H1 (cell line): ENCODE measurements around the gene CACNA1C. TPM values are rescaled to one million over a fixed set of nuclear protein-coding genes. Genes with fewer than 3 reads are reported as not detected.

ENCODE experiments used
- CTCF ChIA-PET: fragments of 300-600 bp; sonication (Branson Sonifier 250); formaldehyde crosslinking; loops from one replicate; lab custom pipeline; 2021; ENCODE audit not compliant: partially characterized antibody; lab: Charles Lee
- POLR2A ChIA-PET: fragments of 300-600 bp; sonication (Branson Sonifier 250); formaldehyde crosslinking; loops from one replicate; lab custom pipeline; 2021; ENCODE audit warnings: inconsistent platforms; ENCODE audit not compliant: partially characterized antibody; lab: Charles Lee
- DNase-seq, 2 experiments: peaks; one replicate each; pipeline versions ENCODE4 v3.0.0 to v3.0.0-alpha.2; 2010 to 2022; ENCODE audit warnings: low spot score in 2 of 2, low read depth in 1 of 2, mixed read lengths in 1 of 2
- FAIRE-seq: peaks from 2 replicates; lab custom pipeline; 2011; peaks lifted over from hg19 to GRCh38; lab: Jason Lieb, UNC
- H2AFZ ChIP-seq: 2 replicates; pipeline ENCODE4 v1.8.1; 2012; ENCODE audit warnings: low read length, inconsistent platforms
- H2AK5ac ChIP-seq: 2 replicates; pipeline ENCODE4 v1.6.1; 2013; ENCODE audit warnings: low read depth, low read length
- H2BK120ac ChIP-seq: replicated peaks from 2 replicates; pipeline ENCODE3; 2013; ENCODE audit warnings: low read depth, low read length, inconsistent platforms
- H2BK12ac ChIP-seq: 2 replicates; pipeline ENCODE4 v1.6.1; 2013; ENCODE audit warnings: low read depth, low read length
- H2BK15ac ChIP-seq: 2 replicates; pipeline ENCODE4 v1.6.1; 2013; ENCODE audit warnings: low read length
- H2BK20ac ChIP-seq: 2 replicates; pipeline ENCODE4 v1.6.1; 2013; ENCODE audit warnings: low read length
- H2BK5ac ChIP-seq: 2 replicates; pipeline ENCODE4 v1.6.1; 2013; ENCODE audit warnings: low read depth, low read length
- H3K14ac ChIP-seq: 2 replicates; pipeline ENCODE4 v1.6.1; 2013; ENCODE audit warnings: inconsistent platforms; ENCODE audit not compliant: insufficient read length
- H3K18ac ChIP-seq: 2 replicates; pipeline ENCODE4 v1.6.1; 2013; ENCODE audit warnings: low read length; ENCODE audit errors: extremely low read depth
- H3K23ac ChIP-seq: 2 replicates; pipeline ENCODE4 v1.6.1; 2013; ENCODE audit warnings: inconsistent platforms; ENCODE audit not compliant: insufficient read length
- H3K23me2 ChIP-seq: 2 replicates; pipeline ENCODE4 v1.6.1; 2013; ENCODE audit warnings: low read depth, low read length
- H3K27ac ChIP-seq: 2 replicates; pipeline ENCODE4 v1.6.1; 2011; ENCODE audit warnings: low read depth, low read length, inconsistent platforms
- H3K27me3 ChIP-seq, 4 experiments: replicated peaks in 1 of 4; 1 replicate in 1 of 4; 2 replicates in 3 of 4; pipeline versions ENCODE4 v1.6.1 to v1.8.1; 2011 to 2013; ENCODE audit warnings: low read length in 3 of 4, mild to moderate bottlenecking in 3 of 4, inconsistent platforms in 2 of 4, mixed read lengths in 2 of 4, moderate library complexity in 1 of 4; ENCODE audit not compliant: control insufficient read depth in 3 of 4, insufficient read depth in 3 of 4; ENCODE audit errors: extremely low read depth in 1 of 4
- H3K36me3 ChIP-seq, 4 experiments: 2 replicates each; pipeline versions ENCODE4 v1.6.1 to v1.8.1; 2011 to 2013; ENCODE audit warnings: mild to moderate bottlenecking in 4 of 4, low read length in 3 of 4, moderate library complexity in 2 of 4, control low read depth in 1 of 4, inconsistent platforms in 1 of 4; ENCODE audit not compliant: insufficient read depth in 4 of 4, control insufficient read depth in 2 of 4
- H3K4ac ChIP-seq: replicated peaks from 2 replicates; pipeline ENCODE3; 2013; ENCODE audit warnings: low read length, low read depth, mixed read lengths, inconsistent platforms; ENCODE audit not compliant: insufficient read length
- H3K4me1 ChIP-seq, 4 experiments: replicated peaks in 1 of 4; 1 replicate in 1 of 4; 2 replicates in 3 of 4; pipeline versions ENCODE4 v1.6.1 to v1.8.1; 2011 to 2013; ENCODE audit warnings: low read length in 3 of 4, inconsistent platforms in 2 of 4, mixed read lengths in 1 of 4; ENCODE audit not compliant: insufficient read depth in 4 of 4, control insufficient read depth in 3 of 4
- H3K4me2 ChIP-seq, 2 experiments: 2 replicates each; pipeline versions ENCODE4 v1.6.1 to v1.8.1; 2011 to 2013; ENCODE audit warnings: low read depth in 2 of 2, low read length in 2 of 2, control low read depth in 1 of 2, inconsistent platforms in 1 of 2, mild to moderate bottlenecking in 1 of 2; ENCODE audit not compliant: insufficient read depth in 1 of 2
- H3K4me3 ChIP-seq, 4 experiments: fragments of 200-600, 300-600 bp in 1 of 4; sonication (generic), shearing (Covaris generic), sonication (Bioruptor Twin) in 1 of 4; 2 replicates each; pipeline versions ENCODE4 v1.5.1 to v1.8.1; 2011 to 2016; ENCODE audit warnings: low read length in 4 of 4, low read depth in 3 of 4, control low read depth in 2 of 4, inconsistent platforms in 2 of 4, mild to moderate bottlenecking in 2 of 4, mixed read lengths in 1 of 4, moderate library complexity in 1 of 4; ENCODE audit not compliant: insufficient read depth in 2 of 4; ENCODE audit errors: extremely low read depth in 1 of 4
- H3K56ac ChIP-seq: replicated peaks from 2 replicates; pipeline ENCODE3; 2013; ENCODE audit warnings: low read depth, mild to moderate bottlenecking, mixed read lengths, low read length, inconsistent platforms; ENCODE audit not compliant: insufficient read length
- H3K79me1 ChIP-seq: 2 replicates; pipeline ENCODE4 v1.6.1; 2013; ENCODE audit warnings: low read depth, low read length, control low read depth
- H3K79me2 ChIP-seq, 2 experiments: 2 replicates each; pipeline versions ENCODE4 v1.6.1 to v1.8.1; 2012 to 2013; ENCODE audit warnings: low read length in 2 of 2, mild to moderate bottlenecking in 2 of 2, inconsistent platforms in 1 of 2; ENCODE audit not compliant: insufficient read depth in 2 of 2, control insufficient read depth in 1 of 2
- H3K9ac ChIP-seq, 4 experiments: replicated peaks in 1 of 4; 1 replicate in 1 of 4; 2 replicates in 3 of 4; pipeline versions ENCODE4 v1.6.1 to v1.8.1; 2011 to 2013; ENCODE audit warnings: low read depth in 3 of 4, low read length in 3 of 4, control low read depth in 2 of 4, mild to moderate bottlenecking in 2 of 4, moderate library complexity in 2 of 4, inconsistent platforms in 1 of 4; ENCODE audit errors: extremely low read depth in 1 of 4
- H3K9me3 ChIP-seq, 2 experiments: 2 replicates each; pipeline versions ENCODE4 v1.6.1 to v1.8.1; 2012 to 2013; ENCODE audit warnings: mild to moderate bottlenecking in 2 of 2, moderate library complexity in 2 of 2, control low read depth in 1 of 2, inconsistent platforms in 1 of 2, low read depth in 1 of 2, low read length in 1 of 2, mixed read lengths in 1 of 2; ENCODE audit not compliant: insufficient read depth in 2 of 2
- H4K20me1 ChIP-seq, 2 experiments: replicated peaks in 1 of 2; 2 replicates each; pipeline versions ENCODE3 to v1.8.1; 2011 to 2013; ENCODE audit warnings: inconsistent platforms in 2 of 2, low read length in 2 of 2, mild to moderate bottlenecking in 1 of 2; ENCODE audit not compliant: insufficient read depth in 2 of 2, control insufficient read depth in 1 of 2
- H4K5ac ChIP-seq: 2 replicates; pipeline ENCODE4 v1.6.1; 2013; ENCODE audit warnings: low read length, low read depth, mixed read lengths, inconsistent platforms; ENCODE audit not compliant: insufficient read length
- H4K8ac ChIP-seq: 2 replicates; pipeline ENCODE4 v1.8.0; 2013; ENCODE audit warnings: mild to moderate bottlenecking, moderate library complexity, low read length, inconsistent platforms; ENCODE audit not compliant: insufficient read depth; ENCODE audit errors: extremely low read depth
- H4K91ac ChIP-seq: replicated peaks from 2 replicates; pipeline ENCODE3; 2013; ENCODE audit warnings: low read length, mixed read lengths, inconsistent platforms; ENCODE audit not compliant: insufficient read length
- ASH2L ChIP-seq: fragments of 200-600, 300-600 bp; sonication (generic); IDR thresholded peaks from one replicate; pipeline ENCODE4 v1.7.1; 2017; ENCODE audit warnings: low read length
- BCL11A ChIP-seq, 2 experiments: IDR thresholded peaks; one replicate each; pipeline ENCODE4 v1.6.1; 2011; ENCODE audit warnings: low read depth in 2 of 2, low read length in 2 of 2, mild to moderate bottlenecking in 2 of 2
- CBX5 ChIP-seq: fragments of 300-800, 300-1000 bp; sonication (generic); IDR thresholded peaks from 2 replicates; pipeline ENCODE4 v1.7.1; 2016; ENCODE audit warnings: antibody characterized with exemption, low read length, low read depth
- CHD2 ChIP-seq: IDR thresholded peaks from 2 replicates; pipeline ENCODE4 v1.6.1; 2012; ENCODE audit warnings: low read length, improper control_type of control experiment
- CTBP2 ChIP-seq: IDR thresholded peaks from 2 replicates; pipeline ENCODE4 v1.7.0; 2011; ENCODE audit warnings: borderline replicate concordance, mild to moderate bottlenecking, moderate library complexity, mixed read lengths, low read length; ENCODE audit not compliant: insufficient read depth, insufficient read length
- FOSL1 ChIP-seq: IDR thresholded peaks from 2 replicates; pipeline ENCODE4 v1.6.1; 2011; ENCODE audit warnings: mild to moderate bottlenecking, low read depth, low read length, moderate library complexity; ENCODE audit not compliant: insufficient read depth
- GABPA ChIP-seq: IDR thresholded peaks from 2 replicates; pipeline ENCODE4 v1.6.1; 2011; ENCODE audit warnings: mild to moderate bottlenecking, low read length, moderate library complexity, borderline replicate concordance; ENCODE audit not compliant: insufficient read depth
- HDAC6 ChIP-seq: IDR thresholded peaks from one replicate; pipeline ENCODE4 v1.7.1; 2012; ENCODE audit warnings: low read depth, mild to moderate bottlenecking, inconsistent platforms, low read length, moderate library complexity
- POLR2A ChIP-seq, 2 experiments: IDR thresholded peaks; 1 replicate in 1 of 2; 2 replicates in 1 of 2; pipeline ENCODE4 v1.6.1; 2011; ENCODE audit warnings: low read depth in 2 of 2, low read length in 2 of 2, mild to moderate bottlenecking in 2 of 2; ENCODE audit errors: control extremely low read depth in 1 of 2
- SP2 ChIP-seq: IDR thresholded peaks from 2 replicates; pipeline ENCODE4 v1.6.1; 2012; ENCODE audit warnings: mild to moderate bottlenecking, low read length, inconsistent platforms
- SP4 ChIP-seq: IDR thresholded peaks from 2 replicates; pipeline ENCODE4 v1.6.1; 2012; ENCODE audit warnings: low read length, inconsistent platforms
- SUZ12 ChIP-seq: fragments of 200-600 bp; sonication (generic); IDR thresholded peaks from 2 replicates; pipeline ENCODE4 v1.6.1; 2012; ENCODE audit warnings: mild to moderate bottlenecking, inconsistent platforms, low read length, moderate library complexity, mixed read lengths
- TAF7 ChIP-seq: optimal IDR thresholded peaks from 2 replicates; pipeline ENCODE3; 2011; ENCODE audit warnings: low read depth, mild to moderate bottlenecking, inconsistent platforms, low read length, moderate library complexity, borderline replicate concordance
- TCF12 ChIP-seq: IDR thresholded peaks from 2 replicates; pipeline ENCODE4 v1.6.1; 2011; ENCODE audit warnings: low read depth, mild to moderate bottlenecking, low read length
- USF2 ChIP-seq: IDR thresholded peaks from 2 replicates; pipeline ENCODE4 v1.6.1; 2011; ENCODE audit warnings: low read length, improper control_type of control experiment
- WGBS, 2 experiments: shearing (Covaris generic) in 1 of 2; methylation state at CpG; one replicate each; pipeline versions ENCODE4 v1.1.6 to v1.1.7; 2013 to 2015; ENCODE audit warnings: low lambda C conversion rate in 2 of 2, mixed read lengths in 2 of 2, inconsistent platforms in 1 of 2, low coverage in 1 of 2, missing lambda C conversion rate in 1 of 2; ENCODE audit not compliant: insufficient replicate concordance in 2 of 2, insufficient coverage in 1 of 2, insufficient read length in 1 of 2; ENCODE audit errors: extremely low coverage in 1 of 2, missing lambda C conversion rate in 1 of 2; 5-methylcytosine and 5-hydroxymethylcytosine counted together
- polyA plus RNA-seq, 7 experiments: library from polyadenylated mRNA; depleted of rRNA in 3 of 7; stranded (reverse) in 5 of 7; unstranded in 2 of 7; fragments of >200 nt in 5 of 7; fragments of 200-250 nt in 2 of 7; gene quantifications; 1 replicate in 5 of 7; 2 replicates in 1 of 7; 4 replicates in 1 of 7; pipeline versions ENCODE4 v1.2.1 to v1.2.3, GENCODE V29; 2011 to 2013; ENCODE audit warnings: missing spikeins in 2 of 7, mixed read lengths in 2 of 7
- total RNA-seq: library from RNA; stranded (reverse); fragmentation: NEBNext Ultra II Directional; extraction: Animal tissue kit (Norgen Biotek cat#: 25700); gene quantifications from 2 replicates; pipeline ENCODE4 v1.2.1, GENCODE V29; 2021

Gene CACNA1C
- total and polyA plus RNA-seq, 2 of the 8 experiments (the other 6 are each of a cell fraction or from before 2014, with no cell fraction given) = 1.3 TPM

- POLR2A ChIA-PET = no interaction called here
- DNase-seq = no peak
- H3K4me2 ChIP-seq = no peak overlapping the region
- TF ChIP-seq GABPA (no peak), SUZ12 (no peak), SP2 (no peak), CHD2 (no peak), SP4 (no peak), USF2 (no peak), ASH2L (no peak), HDAC6 (no peak), TAF7 (no peak), POLR2A (IDR thresholded peaks at IDR 0.05; ENCODE audit: control extremely low read depth in 1 of 2, low read depth in 2 of 2, low read length in 2 of 2) (no peak), TCF12 (no peak), CBX5 (no peak), BCL11A (IDR thresholded peaks at IDR 0.05; ENCODE audit: low read depth in 2 of 2, low read length in 2 of 2) (no peak), CTBP2 (no peak), FOSL1 (no peak)
Observed at GRCh38 chr12:2507814-2508213, 455.0 kb downstream of the CACNA1C start.

More at GRCh38 chr12:2507814-2508213, 455.0 kb downstream of the CACNA1C start:
- H3K79me2 ChIP-seq = no peaks in the 10 kb centered on the region
- H3K23ac ChIP-seq = no peak overlapping the region
- FAIRE-seq = no peak
- 0 out of 7 replicates have a peak, but pooled peaks cover 0 to 2% (median 0%) of the 10 kb centered on the region in 4 experiments for H3K4me1 ChIP-seq
- H2BK12ac ChIP-seq = no peak overlapping the region
- WGBS, 2 experiments = 71% methylated on average over 7 of the region's 7 CpGs; no CpG with 5 or more reads in 1 of the 2 experiments
- no peaks in the 10 kb centered on the region for H3K9me3 ChIP-seq
- no peak overlapping the region for H4K8ac ChIP-seq
- H2BK20ac ChIP-seq = no peak overlapping the region
- no peak overlapping the region for H2AFZ ChIP-seq
- no peak overlapping the region for H3K27ac ChIP-seq
- no peaks in the 10 kb centered on the region for H3K36me3 ChIP-seq
- H3K14ac ChIP-seq = no peak overlapping the region
- no peak overlapping the region for H4K91ac ChIP-seq
- no peak overlapping the region for H2AK5ac ChIP-seq
- no peaks in the 10 kb centered on the region; the same call in 1 of the 2 replicates for H3K23me2 ChIP-seq
- H3K27me3 ChIP-seq = no peaks in the 10 kb centered on the region
- no peaks in the 10 kb centered on the region for H4K20me1 ChIP-seq
- H2BK15ac ChIP-seq = no peak overlapping the region
- H2BK5ac ChIP-seq = no peak overlapping the region
- no peak overlapping the region for H3K56ac ChIP-seq
- no peaks in the 10 kb centered on the region for H3K79me1 ChIP-seq
- no peak overlapping the region for H3K4ac ChIP-seq
- H3K18ac ChIP-seq = no peak overlapping the region
- no peak overlapping the region for H2BK120ac ChIP-seq
- H4K5ac ChIP-seq = no peak overlapping the region
- CTCF ChIA-PET = interaction anchor here (1.2 to 2.1 kb wide), 3 partner anchors 9 to 84 kb away, joined by 3 to 7 read pairs (median 4); no protein-coding TSS in a partner anchor
- H3K9ac ChIP-seq = no peak overlapping the region
- no peak overlapping the region for H3K4me3 ChIP-seq
